Activated CD4-positive, alpha-beta T cell treated with anti-CD3 and anti-CD28 coated beads, Interleukin-2, amount 10 ng/mL, durations not matched to agents 7 days and 5 days (primary cell): ENCODE measurements around the gene LAMA4. TPM values are rescaled to one million over a fixed set of nuclear protein-coding genes. Genes with fewer than 3 reads are reported as not detected.

Experiments
- CTCF ChIA-PET: fragments of 350-600 bp; sonication (Branson Sonifier 250); formaldehyde crosslinking; loops from one replicate; lab custom pipeline; 2021; ENCODE audit warnings: antibody characterized with exemption; lab: Charles Lee
- POLR2A ChIA-PET: fragments of 350-600 bp; sonication (Branson Sonifier 250); formaldehyde crosslinking; loops from one replicate; lab custom pipeline; 2021; ENCODE audit warnings: antibody characterized with exemption; lab: Charles Lee
- DNase-seq: peaks from one replicate; pipeline ENCODE4 v3.0.0-alpha.2; 2020
- H3K27ac Mint-ChIP-seq: one replicate; pipeline ENCODE4 v1.8.0; 2021; ENCODE audit warnings: mild to moderate bottlenecking, moderate library complexity, mixed read lengths
- H3K27me3 Mint-ChIP-seq: one replicate; pipeline ENCODE4 v1.8.0; 2021; ENCODE audit warnings: mixed read lengths
- H3K36me3 Mint-ChIP-seq: one replicate; pipeline ENCODE4 v1.8.0; 2021; ENCODE audit warnings: low read depth, mixed read lengths
- H3K4me1 Mint-ChIP-seq: one replicate; pipeline ENCODE4 v1.8.0; 2021; ENCODE audit warnings: mixed read lengths
- H3K4me3 Mint-ChIP-seq: one replicate; pipeline ENCODE4 v1.8.0; 2021; ENCODE audit warnings: mild to moderate bottlenecking, moderate library complexity, mixed read lengths
- H3K9me3 Mint-ChIP-seq: one replicate; pipeline ENCODE4 v1.8.0; 2021; ENCODE audit warnings: mixed read lengths
- total RNA-seq, 2 experiments: library from RNA; stranded (reverse); gene quantifications; one replicate each; pipeline ENCODE4 v1.2.3, GENCODE V29; 2021

Gene LAMA4
- total RNA-seq, 2 experiments from 2014 or later = not detected

DNA sequence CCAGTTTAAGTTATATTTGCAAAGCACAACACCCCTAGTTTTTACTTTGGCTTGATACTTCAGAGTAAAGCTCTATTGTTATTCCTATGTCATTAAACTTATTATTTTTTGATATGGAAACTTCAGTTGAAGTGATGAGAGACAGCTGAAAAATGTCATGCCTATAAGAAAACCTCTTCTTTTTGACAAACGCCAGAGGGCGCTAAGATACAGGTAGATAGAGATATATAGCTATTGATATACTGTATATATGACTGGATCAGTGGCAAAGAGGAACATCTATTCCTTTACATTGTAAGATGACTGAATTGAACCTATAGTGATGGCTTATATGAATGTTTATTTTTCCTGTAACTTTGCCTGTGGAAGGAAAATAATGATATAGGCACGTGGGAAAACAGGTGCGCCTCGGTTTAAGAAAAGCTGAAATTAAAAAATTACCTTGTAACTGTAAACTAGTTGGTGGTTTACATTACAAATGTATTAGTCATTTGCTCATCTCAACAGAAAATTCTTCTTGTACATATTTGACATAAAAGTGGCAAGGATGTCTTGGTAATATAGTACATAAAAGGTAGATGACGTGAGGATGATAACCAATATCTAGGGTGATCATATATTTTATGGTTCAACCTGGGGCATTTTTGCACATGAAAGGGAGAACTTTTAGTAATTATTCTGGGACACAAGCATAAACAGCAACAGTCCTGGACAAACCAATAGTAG is 74.1 kb downstream of the LAMA4 start:
- ChIA-PET CTCF (interaction anchor here (0.5 to 1.9 kb wide), 9 partner anchors 9 to 1679 kb away, joined by 3 to 11 read pairs (median 4); no protein-coding TSS in a partner anchor), POLR2A (interaction anchor here (1.2 kb wide), 1 partner anchor 131 kb away, joined by 9 read pairs; no protein-coding TSS in a partner anchor)
- Mint-ChIP-seq H3K4me3 (no peak overlapping the region), H3K27ac (no peak overlapping the region), H3K36me3 (no peaks in the 10 kb centered on the region), H3K27me3 (peaks cover 40% of the 10 kb centered on the region), H3K9me3 (no peaks in the 10 kb centered on the region), H3K4me1 (no peaks in the 10 kb centered on the region)
- DNase-seq = peak; percentile 81

DNA sequence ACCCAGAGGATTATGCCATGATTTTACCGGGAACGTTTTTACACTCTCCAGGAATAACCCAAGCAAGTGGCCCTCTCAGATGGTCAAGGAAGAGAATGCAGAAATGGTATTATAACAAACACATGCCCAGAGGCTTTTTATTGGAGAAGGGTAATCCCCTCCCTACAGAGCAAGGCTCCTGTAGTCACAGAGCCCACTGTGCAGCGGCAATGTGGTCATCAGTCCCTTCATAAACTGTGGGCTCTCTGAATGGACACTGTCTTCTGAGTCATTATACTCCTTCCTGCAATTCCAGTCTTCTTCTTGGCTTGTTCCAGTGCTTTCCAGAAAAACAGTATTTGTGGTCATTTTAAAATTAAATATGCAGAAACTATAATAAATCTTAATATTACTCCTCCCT is 74.7 kb downstream of the LAMA4 start:
- no peak overlapping the region for H3K27ac Mint-ChIP-seq
- no peaks in the 10 kb centered on the region for H3K9me3 Mint-ChIP-seq
- no peaks in the 10 kb centered on the region for H3K4me1 Mint-ChIP-seq
- H3K36me3 Mint-ChIP-seq = no peaks in the 10 kb centered on the region
- ChIA-PET POLR2A (interaction anchor here (1.2 kb wide), 1 partner anchor 131 kb away, joined by 9 read pairs; no protein-coding TSS in a partner anchor), CTCF (interaction anchor here (1.0 to 1.9 kb wide), 6 partner anchors 10 to 1679 kb away, joined by 3 to 11 read pairs (median 4); no protein-coding TSS in a partner anchor)
- DNase-seq = no peak
- no peak overlapping the region for H3K4me3 Mint-ChIP-seq
- H3K27me3 Mint-ChIP-seq = peaks cover 36% of the 10 kb centered on the region

DNA sequence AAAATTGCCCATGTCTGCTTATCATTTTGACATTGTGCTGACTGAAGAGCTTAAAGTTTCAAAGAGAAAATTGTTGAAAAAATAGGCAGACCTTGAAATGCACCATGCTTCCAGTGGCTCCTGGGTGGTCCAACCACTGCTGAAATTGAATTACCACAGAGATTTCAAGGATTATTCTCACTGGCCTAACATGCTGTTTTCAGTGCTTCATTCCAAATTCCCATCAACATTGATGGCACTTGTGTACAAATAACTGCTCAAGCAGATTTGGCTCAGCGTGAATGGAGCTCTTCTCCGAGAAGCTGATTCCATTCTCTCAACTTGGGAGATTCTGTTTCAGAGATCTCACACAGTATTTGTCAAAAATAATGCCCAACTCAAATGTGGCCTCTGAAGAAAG is 75.5 kb downstream of the LAMA4 start:
- DNase-seq = no peak
- no peaks in the 10 kb centered on the region for H3K36me3 Mint-ChIP-seq
- H3K9me3 Mint-ChIP-seq = no peaks in the 10 kb centered on the region
- CTCF ChIA-PET = interaction anchor here (1.9 kb wide), 1 partner anchor 129 kb away, joined by 11 read pairs; no protein-coding TSS in a partner anchor
- POLR2A ChIA-PET = no interaction called here
- no peaks in the 10 kb centered on the region for H3K4me1 Mint-ChIP-seq
- H3K27ac Mint-ChIP-seq = no peak overlapping the region
- no peak overlapping the region for H3K4me3 Mint-ChIP-seq
- H3K27me3 Mint-ChIP-seq = peaks cover 37% of the 10 kb centered on the region

DNA sequence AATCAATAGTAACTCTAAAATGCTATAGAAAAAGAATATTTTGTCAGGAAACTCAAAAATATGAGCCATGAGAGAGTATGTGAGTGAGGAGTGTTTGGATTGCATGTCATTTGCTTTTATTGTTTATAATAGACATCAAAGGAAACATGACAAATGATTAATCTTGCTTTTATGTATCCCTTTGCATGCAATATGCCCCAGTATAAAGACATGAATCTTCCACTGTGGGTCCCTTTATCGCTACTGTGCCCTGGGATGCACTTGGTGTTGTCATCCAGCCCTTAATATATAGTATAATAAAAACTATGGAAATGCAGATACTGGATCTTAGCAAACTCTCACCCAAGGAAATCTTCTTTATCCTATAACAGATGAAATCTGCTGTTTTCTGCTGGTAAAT is 77.3 kb downstream of the LAMA4 start:
- Mint-ChIP-seq H3K4me3 (no peak overlapping the region), H3K27ac (no peak overlapping the region), H3K27me3 (peaks cover 35% of the 10 kb centered on the region), H3K4me1 (no peaks in the 10 kb centered on the region), H3K36me3 (no peaks in the 10 kb centered on the region), H3K9me3 (no peaks in the 10 kb centered on the region)
- no peak for DNase-seq
- POLR2A ChIA-PET = no interaction called here
- CTCF ChIA-PET = no interaction called here

DNA sequence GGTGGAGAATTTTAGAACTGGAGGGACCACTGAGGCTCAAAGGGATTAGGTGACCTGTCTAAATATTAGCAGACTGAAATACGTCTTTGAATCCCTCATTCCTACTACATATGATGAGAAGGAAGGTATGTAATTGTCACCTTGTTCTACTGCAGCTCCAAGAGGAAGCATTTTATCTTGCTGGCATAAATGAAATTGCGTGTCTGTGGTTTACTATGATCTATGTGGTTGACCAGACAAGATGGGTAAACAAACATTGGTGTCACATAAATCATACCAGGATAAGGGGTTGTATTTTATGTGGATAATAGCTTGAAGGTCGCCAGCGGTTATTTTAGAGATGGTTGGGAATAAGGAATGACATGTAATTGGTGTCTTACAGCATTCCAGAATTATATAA is 78.2 kb downstream of the LAMA4 start:
- no peaks in the 10 kb centered on the region for H3K9me3 Mint-ChIP-seq
- no peaks in the 10 kb centered on the region for H3K4me1 Mint-ChIP-seq
- DNase-seq = no peak
- H3K27ac Mint-ChIP-seq = no peak overlapping the region
- ChIA-PET CTCF (interaction anchor here (0.8 to 1.3 kb wide), 3 partner anchors 10 to 134 kb away, joined by 3 to 4 read pairs (median 3); no protein-coding TSS in a partner anchor), POLR2A (no interaction called here)
- no peak overlapping the region for H3K4me3 Mint-ChIP-seq
- peaks cover 37% of the 10 kb centered on the region for H3K27me3 Mint-ChIP-seq
- no peaks in the 10 kb centered on the region for H3K36me3 Mint-ChIP-seq

DNA sequence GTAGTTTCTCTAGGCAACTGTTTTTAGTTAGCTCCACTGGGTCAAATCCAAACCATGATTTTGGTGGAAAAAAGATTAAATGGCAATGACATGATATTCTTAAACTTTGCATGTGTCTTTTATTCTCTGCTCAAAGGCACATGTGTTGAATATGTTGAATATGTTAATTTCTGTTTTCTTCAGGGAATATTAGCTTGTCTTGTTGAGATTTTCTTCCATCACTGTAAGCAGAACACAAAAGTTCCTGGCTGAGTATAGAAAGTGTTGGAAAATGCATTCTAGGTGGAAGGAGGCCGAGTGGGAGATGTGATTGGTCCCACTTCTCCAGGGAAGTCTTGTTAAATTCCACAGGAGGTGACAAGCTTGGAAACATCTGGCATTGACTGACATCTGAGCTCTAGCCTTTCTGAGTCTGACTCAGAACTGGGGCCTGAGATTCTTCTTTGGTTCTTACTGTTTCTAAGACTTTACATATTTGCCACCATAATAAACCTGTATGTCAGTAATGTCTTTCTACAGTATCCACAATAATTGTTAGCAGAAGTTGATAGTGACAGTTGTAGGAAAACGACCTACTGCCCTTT is 81.1 kb downstream of the LAMA4 start:
- CTCF ChIA-PET = no interaction called here
- H3K27me3 Mint-ChIP-seq = peaks cover 55% of the 10 kb centered on the region
- no peak for DNase-seq

DNA sequence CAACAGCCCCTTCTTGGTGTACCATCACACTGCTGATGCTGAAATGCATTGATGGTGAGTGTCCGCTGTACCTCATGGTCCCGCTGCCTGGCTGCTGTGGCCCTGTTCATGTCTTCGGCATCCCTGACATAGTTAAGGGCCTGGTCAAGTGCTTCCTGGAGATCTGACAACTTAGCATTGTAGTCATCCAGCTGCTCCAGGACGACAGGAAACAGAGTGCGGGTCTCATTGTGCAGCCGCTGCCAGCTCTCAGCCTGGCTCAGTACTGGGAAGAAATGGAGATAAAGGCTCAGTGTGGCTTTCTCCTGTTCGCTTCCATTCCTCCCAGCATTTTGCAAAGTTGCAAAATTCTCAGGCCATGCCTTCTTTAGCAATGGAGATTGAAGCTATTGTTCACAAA is 81.8 kb downstream of the LAMA4 start:
- Mint-ChIP-seq H3K27me3 (peaks cover 49% of the 10 kb centered on the region), H3K4me3 (no peak overlapping the region), H3K9me3 (no peaks in the 10 kb centered on the region), H3K27ac (no peak overlapping the region), H3K36me3 (no peaks in the 10 kb centered on the region), H3K4me1 (no peaks in the 10 kb centered on the region)
- ChIA-PET POLR2A (no interaction called here), CTCF (no interaction called here)
- DNase-seq = no peak

More for the DNA sequence above, 81.1 kb downstream of the LAMA4 start:
- Mint-ChIP-seq H3K36me3 (no peaks in the 10 kb centered on the region), H3K9me3 (no peaks in the 10 kb centered on the region), H3K4me3 (no peak overlapping the region), H3K27ac (no peak overlapping the region), H3K4me1 (no peaks in the 10 kb centered on the region)
- POLR2A ChIA-PET = no interaction called here

DNA sequence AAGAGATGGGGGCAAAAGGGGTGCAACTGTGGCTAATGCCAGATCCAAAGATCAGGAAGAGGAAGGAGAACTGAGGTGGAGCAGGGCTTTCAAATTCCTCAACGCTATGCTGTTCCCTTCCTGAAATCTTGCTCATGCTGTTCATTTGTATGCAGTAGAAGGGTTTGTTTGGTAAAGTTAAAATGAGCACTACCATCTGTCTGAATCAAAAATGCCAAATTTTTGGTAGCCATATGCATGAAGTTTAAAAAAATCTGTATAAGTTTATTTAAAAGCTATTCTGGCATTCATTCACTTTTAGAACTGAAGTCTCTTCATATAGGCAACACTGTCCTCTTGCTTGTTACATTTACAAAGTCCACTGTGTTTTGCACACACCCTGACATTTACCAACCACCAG is 84.8 kb downstream of the LAMA4 start:
- no peaks in the 10 kb centered on the region for H3K36me3 Mint-ChIP-seq
- peaks cover 64% of the 10 kb centered on the region for H3K27me3 Mint-ChIP-seq
- H3K9me3 Mint-ChIP-seq = no peaks in the 10 kb centered on the region
- no peak overlapping the region for H3K27ac Mint-ChIP-seq
- ChIA-PET POLR2A (no interaction called here), CTCF (no interaction called here)
- no peak overlapping the region for H3K4me3 Mint-ChIP-seq
- DNase-seq = no peak
- H3K4me1 Mint-ChIP-seq = no peaks in the 10 kb centered on the region

DNA sequence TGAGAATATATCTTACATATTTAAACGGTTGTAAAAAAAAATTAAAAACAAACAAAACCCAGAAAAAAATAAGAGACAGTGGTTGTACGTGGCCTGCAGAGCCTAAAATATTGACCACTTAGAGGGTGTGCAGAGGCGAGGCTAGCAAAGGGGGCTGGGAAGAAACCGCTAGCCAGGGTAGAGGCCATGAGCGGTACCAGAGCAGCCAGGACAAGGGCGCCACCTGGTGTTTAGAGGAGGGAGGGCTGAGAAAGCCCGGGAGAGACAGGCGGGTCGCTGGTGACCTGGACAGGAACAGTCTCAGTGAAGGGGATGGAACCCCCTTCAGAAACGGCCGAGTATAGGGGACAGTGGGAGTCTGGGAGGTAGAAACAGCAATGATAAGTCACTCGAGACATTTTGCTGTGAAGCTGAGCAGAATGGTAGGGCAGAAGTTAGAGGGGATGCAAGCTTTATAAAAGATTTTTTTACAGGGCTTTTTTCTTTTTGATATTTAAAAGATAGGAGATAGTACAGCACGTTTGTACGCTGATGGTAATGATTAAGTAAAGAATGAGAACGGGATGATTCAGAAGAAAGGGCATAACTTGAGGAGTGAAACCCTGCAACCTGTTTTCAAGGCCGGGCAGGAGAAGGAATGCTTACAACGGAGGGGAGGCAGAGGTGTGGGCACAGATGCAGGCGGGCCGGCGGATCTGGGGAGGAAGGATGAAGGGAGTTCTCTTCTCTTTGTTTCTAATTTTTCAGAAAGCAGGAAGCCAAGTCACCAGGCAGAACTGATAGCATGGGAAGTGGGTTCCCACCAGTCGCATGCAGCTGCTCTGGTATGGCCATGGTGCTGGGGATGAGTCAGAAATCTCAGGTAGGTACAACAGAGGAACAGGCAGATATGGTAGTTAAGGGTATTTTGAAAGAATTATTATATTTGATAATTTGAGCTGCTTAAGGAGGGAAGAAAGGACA is 90.8 kb downstream of the LAMA4 start:
- CTCF ChIA-PET = interaction anchor here (0.6 to 1.9 kb wide), 11 partner anchors 9 to 904 kb away, joined by 3 to 6 read pairs (median 3); partner anchors contain the start of genes FAM229B and TUBE1
- H3K27ac Mint-ChIP-seq = no peak overlapping the region
- peak; percentile 79 for DNase-seq
- peaks cover 18% of the 10 kb centered on the region for H3K4me1 Mint-ChIP-seq
- H3K36me3 Mint-ChIP-seq = no peaks in the 10 kb centered on the region
- peak overlapping the region; percentile 59 for H3K4me3 Mint-ChIP-seq
- POLR2A ChIA-PET = interaction anchor here (1.1 kb wide), 1 partner anchor 76 kb away, joined by 4 read pairs; the partner anchor contains the start of genes FAM229B and TUBE1
- peaks cover 54% of the 10 kb centered on the region for H3K27me3 Mint-ChIP-seq
- H3K9me3 Mint-ChIP-seq = no peaks in the 10 kb centered on the region

DNA sequence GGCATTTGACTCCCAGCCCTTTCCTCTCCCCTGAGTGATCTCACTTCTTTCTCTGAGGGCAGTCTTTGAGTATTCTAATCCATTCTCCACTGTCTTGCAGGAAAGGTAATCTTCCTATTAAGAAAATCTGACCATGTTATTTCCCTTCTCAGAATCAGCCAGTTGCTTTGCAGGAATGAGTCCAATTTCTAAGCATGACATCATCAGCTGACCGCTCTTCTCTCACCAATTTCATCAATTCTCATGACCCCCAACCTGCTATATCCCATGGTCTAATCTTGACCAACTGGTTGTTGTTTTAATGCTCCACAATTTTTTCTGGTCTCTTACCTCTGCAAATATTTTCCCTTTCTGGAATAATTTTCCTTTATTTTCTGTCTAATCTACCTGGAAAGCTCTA is 93.6 kb downstream of the LAMA4 start:
- Mint-ChIP-seq H3K27me3 (peaks cover 42% of the 10 kb centered on the region), H3K4me1 (peaks cover 22% of the 10 kb centered on the region), H3K36me3 (no peaks in the 10 kb centered on the region), H3K27ac (no peak overlapping the region), H3K4me3 (no peak overlapping the region), H3K9me3 (no peaks in the 10 kb centered on the region)
- no peak for DNase-seq
- ChIA-PET POLR2A (no interaction called here), CTCF (no interaction called here)

DNA sequence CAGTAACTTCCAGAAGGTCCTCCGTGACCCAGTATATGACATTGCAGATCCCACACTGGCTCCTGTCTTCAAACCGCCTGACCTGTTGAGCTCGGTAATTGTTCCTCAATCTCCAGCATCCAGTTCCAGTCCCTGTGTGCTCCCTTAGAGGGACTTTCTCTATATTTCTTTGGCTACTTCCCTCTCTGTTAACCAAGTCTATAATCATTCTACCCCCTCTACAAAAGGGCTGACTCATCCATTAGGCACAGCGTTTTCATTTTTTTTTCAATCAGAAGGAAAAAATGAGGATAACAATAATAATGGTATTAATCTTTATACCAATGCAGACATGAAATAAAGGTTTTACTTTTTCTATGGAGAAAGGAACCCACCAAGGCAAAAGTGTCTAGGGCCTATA is 97.7 kb downstream of the LAMA4 start:
- peaks cover 28% of the 10 kb centered on the region for H3K27me3 Mint-ChIP-seq
- H3K4me1 Mint-ChIP-seq = peaks cover 10% of the 10 kb centered on the region
- H3K27ac Mint-ChIP-seq = no peak overlapping the region
- ChIA-PET POLR2A (no interaction called here), CTCF (no interaction called here)
- H3K4me3 Mint-ChIP-seq = no peak overlapping the region
- no peak for DNase-seq
- H3K36me3 Mint-ChIP-seq = no peaks in the 10 kb centered on the region
- H3K9me3 Mint-ChIP-seq = no peaks in the 10 kb centered on the region

DNA sequence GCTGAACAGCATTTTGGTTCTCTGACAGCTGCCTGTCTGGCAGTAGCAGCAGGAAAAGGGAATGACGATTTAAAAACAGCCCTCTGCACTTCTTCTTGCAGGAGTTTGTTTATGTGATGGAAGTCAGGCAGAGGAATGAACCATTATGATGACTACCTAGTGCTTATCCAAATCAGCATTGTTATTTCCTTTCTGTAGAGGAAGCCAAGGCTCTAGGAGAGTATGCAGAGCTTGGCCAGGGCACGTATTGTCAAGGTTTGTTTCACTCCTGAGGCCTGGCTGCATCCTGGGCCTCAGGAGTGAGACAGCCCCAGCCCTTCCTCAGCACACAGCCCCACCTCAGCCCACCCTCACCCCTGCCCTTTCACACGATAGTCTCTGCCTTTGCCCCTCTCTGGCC is 98.5 kb downstream of the LAMA4 start:
- H3K4me3 Mint-ChIP-seq = no peak overlapping the region
- peaks cover 10% of the 10 kb centered on the region for H3K4me1 Mint-ChIP-seq
- no peak overlapping the region for H3K27ac Mint-ChIP-seq
- no peaks in the 10 kb centered on the region for H3K9me3 Mint-ChIP-seq
- CTCF ChIA-PET = no interaction called here
- DNase-seq = no peak
- POLR2A ChIA-PET = no interaction called here
- no peaks in the 10 kb centered on the region for H3K36me3 Mint-ChIP-seq
- H3K27me3 Mint-ChIP-seq = peaks cover 28% of the 10 kb centered on the region
